ENCODE data around the gene DBN1.

DNA sequence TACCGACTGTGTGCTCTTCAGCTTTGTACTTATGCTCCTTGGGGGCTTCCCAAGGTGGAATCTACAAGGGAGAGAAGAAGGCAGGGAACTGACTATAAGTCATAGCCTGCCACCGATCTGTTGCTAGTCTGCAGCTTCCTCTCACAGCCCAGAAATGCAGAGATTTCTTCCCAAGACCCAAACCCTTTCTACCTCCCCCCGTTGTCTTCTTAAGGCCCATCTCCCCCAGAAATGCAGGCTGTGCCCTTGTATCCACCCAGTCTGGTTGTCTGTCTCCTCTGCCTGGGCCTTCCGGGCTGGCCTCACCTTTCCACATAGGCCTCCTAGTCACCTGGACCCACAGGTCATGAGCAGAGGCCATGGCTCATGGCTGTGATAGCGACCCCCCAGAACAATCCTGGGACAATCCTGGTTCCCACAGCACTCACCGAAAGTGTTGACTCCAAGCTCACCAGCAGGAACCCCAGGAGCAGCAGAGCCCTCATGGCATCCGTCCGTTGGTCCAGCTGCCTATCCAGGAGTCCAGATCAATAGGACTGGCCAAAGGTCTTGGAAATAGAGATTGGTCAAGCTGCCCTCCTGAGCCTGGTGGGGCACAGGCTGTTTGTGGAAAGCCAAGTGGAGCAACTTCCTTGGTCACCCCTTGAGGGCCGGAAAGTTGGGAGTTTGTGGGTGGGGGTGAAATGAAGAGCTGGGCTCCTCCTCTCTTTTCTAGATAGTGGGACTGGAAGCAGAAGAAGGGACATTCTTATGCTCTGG, 64.2 kb downstream of the DBN1 start, which contains the start of gene F12:
- TF ChIP-seq, protein P1, sequence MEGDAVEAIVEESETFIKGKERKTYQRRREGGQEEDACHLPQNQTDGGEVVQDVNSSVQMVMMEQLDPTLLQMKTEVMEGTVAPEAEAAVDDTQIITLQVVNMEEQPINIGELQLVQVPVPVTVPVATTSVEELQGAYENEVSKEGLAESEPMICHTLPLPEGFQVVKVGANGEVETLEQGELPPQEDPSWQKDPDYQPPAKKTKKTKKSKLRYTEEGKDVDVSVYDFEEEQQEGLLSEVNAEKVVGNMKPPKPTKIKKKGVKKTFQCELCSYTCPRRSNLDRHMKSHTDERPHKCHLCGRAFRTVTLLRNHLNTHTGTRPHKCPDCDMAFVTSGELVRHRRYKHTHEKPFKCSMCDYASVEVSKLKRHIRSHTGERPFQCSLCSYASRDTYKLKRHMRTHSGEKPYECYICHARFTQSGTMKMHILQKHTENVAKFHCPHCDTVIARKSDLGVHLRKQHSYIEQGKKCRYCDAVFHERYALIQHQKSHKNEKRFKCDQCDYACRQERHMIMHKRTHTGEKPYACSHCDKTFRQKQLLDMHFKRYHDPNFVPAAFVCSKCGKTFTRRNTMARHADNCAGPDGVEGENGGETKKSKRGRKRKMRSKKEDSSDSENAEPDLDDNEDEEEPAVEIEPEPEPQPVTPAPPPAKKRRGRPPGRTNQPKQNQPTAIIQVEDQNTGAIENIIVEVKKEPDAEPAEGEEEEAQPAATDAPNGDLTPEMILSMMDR (IDR thresholded peaks at IDR 0.05), result no peak
- no peak for TF ChIP-seq POLR2A (IDR thresholded peaks at IDR 0.05)
